GM23248 (cell line): ENCODE results near the gene SBK3. TPM values are rescaled to one million over a fixed set of nuclear protein-coding genes. Genes with fewer than 3 reads are reported as not detected.

Experiments
- DNase-seq: peaks from one replicate; pipeline ENCODE4 v3.0.0-alpha.2; 2015
- H2AFZ ChIP-seq: fragments of 200-600 bp; sonication (generic); 2 replicates; pipeline ENCODE4 v1.6.1; 2016; ENCODE audit warnings: antibody characterized with exemption
- H3F3A ChIP-seq: fragments of 200-600 bp; sonication (generic); 2 replicates; pipeline ENCODE4 v1.6.1; 2016; ENCODE audit warnings: mild to moderate bottlenecking, antibody characterized with exemption, mixed run types; ENCODE audit not compliant: insufficient read depth
- H3K27ac ChIP-seq: fragments of 200-600 bp; sonication (generic); 2 replicates; pipeline ENCODE4 v1.5.1; 2016; ENCODE audit warnings: mild to moderate bottlenecking
- H3K27me3 ChIP-seq: fragments of 200-600 bp; sonication (generic); replicated peaks from 2 replicates; pipeline ENCODE4 v1.6.1; 2016; ENCODE audit warnings: mild to moderate bottlenecking; ENCODE audit not compliant: insufficient read depth
- H3K36me3 ChIP-seq: fragments of 200-600 bp; sonication (generic); 2 replicates; pipeline ENCODE4 v1.6.1; 2016; ENCODE audit warnings: low read depth, mild to moderate bottlenecking
- H3K4me1 ChIP-seq: fragments of 200-600 bp; sonication (generic); 2 replicates; pipeline ENCODE4 v1.6.1; 2016; ENCODE audit warnings: mild to moderate bottlenecking; ENCODE audit not compliant: insufficient read depth
- H3K4me2 ChIP-seq: fragments of 200-600 bp; sonication (generic); one replicate; pipeline ENCODE4 v1.6.1; 2016; ENCODE audit warnings: mild to moderate bottlenecking; ENCODE audit not compliant: unreplicated experiment
- H3K4me3 ChIP-seq: fragments of 200-600 bp; sonication (generic); 2 replicates; pipeline ENCODE4 v1.5.1; 2016; ENCODE audit warnings: mild to moderate bottlenecking
- H3K79me2 ChIP-seq: fragments of 200-600 bp; sonication (generic); 2 replicates; pipeline ENCODE4 v1.6.1; 2016; ENCODE audit warnings: mild to moderate bottlenecking; ENCODE audit not compliant: insufficient read depth
- H3K9ac ChIP-seq: fragments of 200-600 bp; sonication (generic); 2 replicates; pipeline ENCODE4 v1.6.1; 2016; ENCODE audit warnings: mild to moderate bottlenecking
- H3K9me2 ChIP-seq: fragments of 200-600 bp; sonication (generic); 2 replicates; pipeline ENCODE4 v1.6.1; 2016; ENCODE audit warnings: mixed run types, mild to moderate bottlenecking, moderate library complexity; ENCODE audit not compliant: insufficient read depth
- H3K9me3 ChIP-seq: fragments of 200-600 bp; sonication (generic); one replicate; pipeline ENCODE4 v1.6.1; 2017; ENCODE audit warnings: low read depth
- H4K20me1 ChIP-seq: fragments of 200-600 bp; sonication (generic); 2 replicates; pipeline ENCODE4 v1.6.0; 2016; ENCODE audit not compliant: insufficient read depth
- EZH2 ChIP-seq: fragments of 200-600 bp; sonication (generic); IDR thresholded peaks from 2 replicates; pipeline ENCODE4 v1.6.1; 2018; ENCODE audit warnings: antibody characterized with exemption, mild to moderate bottlenecking; ENCODE audit not compliant: insufficient read depth, poor library complexity, severe bottlenecking
- EZH2phosphoT487 ChIP-seq: fragments of 200-600 bp; sonication (generic); IDR thresholded peaks from 2 replicates; pipeline ENCODE4 v1.6.1; 2018; ENCODE audit warnings: antibody characterized with exemption, moderate library complexity, mild to moderate bottlenecking, low read depth; ENCODE audit not compliant: insufficient read depth
- WGBS, 2 experiments: methylation state at CpG; one replicate each; pipeline ENCODE4 v1.1.6; 2015 to 2017; ENCODE audit warnings: low lambda C conversion rate in 2 of 2, low coverage in 1 of 2; ENCODE audit errors: missing lambda C conversion rate in 2 of 2; 5-methylcytosine and 5-hydroxymethylcytosine counted together
- in situ Hi-C: fragments of 300-500 bp; cut with MboI; formaldehyde crosslinking; loops from 2 replicates; pipeline ENCODE4 v1.15.0; 2020
- polyA plus RNA-seq: library from polyadenylated mRNA; unstranded; fragments of >200 nt; fragmentation: Nextera tagmentation; extraction: Ambion mirVana; gene quantifications from 2 replicates; pipeline ENCODE4 v1.2.1, GENCODE V29; 2016
- total RNA-seq: library from RNA; depleted of rRNA; stranded (reverse); fragments of >200 nt; shearing (Covaris generic); gene quantifications from 2 replicates; pipeline ENCODE4 v1.2.3, GENCODE V29; 2014

SBK3 gene
- total and polyA plus RNA-seq, 2 experiments from 2014 or later, result not detected

- Histone ChIP-seq H3K4me1 (no peaks in the 10 kb centered on the region; the same call in 1 of the 2 replicates), H2AFZ (no peak overlapping the region), H3K9ac (no peak overlapping the region), H3K27me3 (no peaks in the 10 kb centered on the region), H3K4me2 (no peak overlapping the region), H3K27ac (no peak overlapping the region), H3K9me2 (no peaks in the 10 kb centered on the region), H3F3A (peaks cover 20% of the 10 kb centered on the region; the same call in 1 of the 2 replicates), H3K4me3 (no peak overlapping the region), H3K79me2 (no peaks in the 10 kb centered on the region), H4K20me1 (no peaks in the 10 kb centered on the region), H3K36me3 (no peaks in the 10 kb centered on the region), H3K9me3 (no peaks in the 10 kb centered on the region)
- peak; percentile 40 for DNase-seq
- TF ChIP-seq EZH2phosphoT487 (no peak), EZH2 (no peak)
- in situ Hi-C loops, result no loop called here
- 12 to 13% methylated on average over 11 to 15 of the region's 15 CpGs for WGBS, 2 experiments
These were observed 17.1 kb downstream of the SBK3 start for GRCh38 chr19:55528030-55528803.

- H3K9ac ChIP-seq, result no peak overlapping the region
- no peaks in the 10 kb centered on the region for H4K20me1 ChIP-seq
- DNase-seq, result no peak
- no peaks in the 10 kb centered on the region for H3K9me2 ChIP-seq
- no peak overlapping the region for H3K27ac ChIP-seq
- in situ Hi-C loops, result no loop called here
- no peaks in the 10 kb centered on the region for H3K27me3 ChIP-seq
- no peaks in the 10 kb centered on the region; the same call in 1 of the 2 replicates for H3K4me1 ChIP-seq
- H3F3A ChIP-seq, result peaks cover 20% of the 10 kb centered on the region; the same call in 1 of the 2 replicates
- H3K4me3 ChIP-seq, result no peak overlapping the region
- TF ChIP-seq EZH2phosphoT487, result no peak
- TF ChIP-seq EZH2, result no peak
- no peaks in the 10 kb centered on the region for H3K79me2 ChIP-seq
- H3K4me2 ChIP-seq, result no peak overlapping the region
- H3K9me3 ChIP-seq, result no peaks in the 10 kb centered on the region
- 68 to 71% methylated on average over 21 to 22 of the region's 22 CpGs for WGBS, 2 experiments
- H2AFZ ChIP-seq, result no peak overlapping the region
- H3K36me3 ChIP-seq, result no peaks in the 10 kb centered on the region
These were observed 17.9 kb downstream of the SBK3 start for GRCh38 chr19:55527197-55528029.

DNA sequence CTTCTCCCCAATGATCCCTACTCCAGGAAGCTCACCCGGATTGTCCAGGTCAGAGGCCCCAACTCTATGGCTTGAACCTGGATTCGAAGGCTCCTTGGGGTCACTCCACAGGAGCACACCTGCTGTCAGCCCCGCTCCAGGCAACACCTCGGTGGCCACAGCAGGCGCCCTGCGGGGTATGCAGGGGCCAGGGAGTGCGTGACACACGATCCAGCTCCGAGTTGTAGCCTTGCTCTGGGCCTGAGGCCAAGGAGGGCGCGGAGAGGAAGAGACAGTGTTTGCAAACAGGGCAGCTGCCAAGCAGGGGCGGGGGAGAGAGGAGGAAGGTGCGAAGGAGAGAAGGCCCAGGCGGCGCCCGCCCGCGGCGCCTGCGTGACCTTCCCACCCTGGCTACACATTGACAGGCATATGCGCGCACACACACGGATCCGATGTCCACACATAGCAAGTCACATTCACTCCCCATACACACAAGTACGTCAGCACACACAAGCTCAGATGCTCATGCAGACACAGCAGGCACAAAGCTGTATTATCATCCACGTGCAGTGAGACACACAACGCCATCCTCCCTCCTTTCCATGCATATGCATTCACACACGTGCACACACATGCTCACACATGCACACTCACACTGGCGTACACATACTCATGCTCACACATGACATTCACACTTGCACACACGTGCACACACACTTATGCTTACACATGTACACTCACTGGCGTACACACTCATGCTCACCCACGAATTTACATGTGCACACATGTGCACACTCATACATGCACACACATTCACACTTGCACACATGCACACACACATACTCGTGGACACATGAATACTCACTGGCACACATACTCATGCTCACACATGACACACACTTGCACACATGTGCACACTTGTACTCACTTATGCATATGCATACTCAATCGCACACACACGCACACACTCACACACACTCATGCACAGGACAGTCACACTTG is 18.8 kb downstream of the SBK3 start:
- 16 to 17% methylated on average over 33 to 35 of the region's 35 CpGs for WGBS, 2 experiments
- no peaks in the 10 kb centered on the region for H3K27me3 ChIP-seq
- H3K4me1 ChIP-seq, result no peaks in the 10 kb centered on the region; the same call in 1 of the 2 replicates
- H2AFZ ChIP-seq, result no peak overlapping the region
- H3K9ac ChIP-seq, result no peak overlapping the region
- H4K20me1 ChIP-seq, result no peaks in the 10 kb centered on the region
- no peaks in the 10 kb centered on the region for H3K79me2 ChIP-seq
- H3K27ac ChIP-seq, result no peak overlapping the region
- no peak for TF ChIP-seq EZH2phosphoT487
- TF ChIP-seq EZH2, result no peak
- peaks cover 20% of the 10 kb centered on the region; the same call in 1 of the 2 replicates for H3F3A ChIP-seq
- H3K4me2 ChIP-seq, result no peak overlapping the region
- H3K9me3 ChIP-seq, result no peaks in the 10 kb centered on the region
- in situ Hi-C loops, result no loop called here
- peak; percentile 83 for DNase-seq
- H3K9me2 ChIP-seq, result no peaks in the 10 kb centered on the region
- H3K36me3 ChIP-seq, result no peaks in the 10 kb centered on the region
- no peak overlapping the region for H3K4me3 ChIP-seq
